Endothelial cell of umbilical vein (primary cell): ENCODE results near the gene NEK4. TPM values are rescaled to one million over a fixed set of nuclear protein-coding genes. Genes with fewer than 3 reads are reported as not detected.

ENCODE experiments used
- BruUV-seq: library from RNA; stranded (reverse); fragments of 400-500 nt; replicated peaks from 2 replicates; lab custom pipeline; 2021; lab: Mats Ljungman, UMichigan
- CTCF ChIA-PET: fragments of 300-600, 350-600 bp; sonication (Branson Sonifier 250); formaldehyde crosslinking; loops from one replicate; lab custom pipeline; 2021; ENCODE audit warnings: antibody characterized with exemption, inconsistent platforms; lab: Charles Lee
- POLR2A ChIA-PET: fragments of 300-600, 350-600 bp; sonication (Branson Sonifier 250); formaldehyde crosslinking; loops from one replicate; lab custom pipeline; 2021; ENCODE audit warnings: antibody characterized with exemption, inconsistent platforms; lab: Charles Lee
- DNase-seq: peaks from one replicate; pipeline ENCODE4 v3.0.0-alpha.2; 2011; ENCODE audit warnings: low read depth, low spot score
- FAIRE-seq: peaks from 2 replicates; lab custom pipeline; 2011; peaks lifted over from hg19 to GRCh38; lab: Jason Lieb, UNC
- H2AFZ ChIP-seq: 2 replicates; pipeline ENCODE4 v1.6.0; 2012; ENCODE audit warnings: low read depth, low read length, control low read depth, inconsistent platforms
- H3K27ac ChIP-seq: 2 replicates; pipeline ENCODE4 v1.5.1; 2011; ENCODE audit warnings: low read depth, mild to moderate bottlenecking, control low read depth, low read length, moderate library complexity; ENCODE audit not compliant: insufficient read depth
- H3K27me3 ChIP-seq, 2 experiments: 2 replicates each; pipeline versions ENCODE4 v1.6.0 to v1.6.1; 2011; ENCODE audit warnings: low read length in 2 of 2, mixed read lengths in 1 of 2; ENCODE audit not compliant: control insufficient read depth in 2 of 2, insufficient read depth in 2 of 2
- H3K36me3 ChIP-seq, 2 experiments: 2 replicates in 1 of 2; 3 replicates in 1 of 2; pipeline ENCODE4 v1.5.1; 2011; ENCODE audit warnings: low read length in 2 of 2, mild to moderate bottlenecking in 1 of 2, moderate library complexity in 1 of 2; ENCODE audit not compliant: control insufficient read depth in 2 of 2, insufficient read depth in 2 of 2; ENCODE audit errors: extremely low read depth in 1 of 2
- H3K4me1 ChIP-seq: 3 replicates; pipeline ENCODE4 v1.5.1; 2011; ENCODE audit warnings: mild to moderate bottlenecking, low read length; ENCODE audit not compliant: control insufficient read depth, insufficient read depth; ENCODE audit errors: extremely low read depth
- H3K4me2 ChIP-seq: 2 replicates; pipeline ENCODE4 v1.6.1; 2011; ENCODE audit warnings: low read length, control low read depth, mixed read lengths; ENCODE audit not compliant: insufficient read depth
- H3K4me3 ChIP-seq, 3 experiments: fragments of 200-600 bp in 1 of 3; sonication (generic), shearing (Covaris generic) in 1 of 3; replicated peaks in 1 of 3; 2 replicates each; pipeline ENCODE4 v1.5.1; 2011 to 2016; ENCODE audit warnings: control low read depth in 3 of 3, low read length in 3 of 3, mild to moderate bottlenecking in 2 of 3, inconsistent platforms in 1 of 3, low read depth in 1 of 3, moderate library complexity in 1 of 3; ENCODE audit not compliant: insufficient read depth in 1 of 3
- H3K79me2 ChIP-seq: 2 replicates; pipeline ENCODE4 v1.6.0; 2012; ENCODE audit warnings: low read length, inconsistent platforms; ENCODE audit not compliant: control insufficient read depth, insufficient read depth
- H3K9ac ChIP-seq: replicated peaks from 2 replicates; pipeline ENCODE3; 2011; ENCODE audit warnings: low read length, control low read depth; ENCODE audit not compliant: insufficient read depth; ENCODE audit errors: extremely low read depth
- H3K9me1 ChIP-seq: replicated peaks from 3 replicates; pipeline ENCODE4 v1.6.0; 2011; ENCODE audit warnings: mild to moderate bottlenecking, low read length; ENCODE audit not compliant: control insufficient read depth, insufficient read depth; ENCODE audit errors: extremely low read depth
- H3K9me3 ChIP-seq: replicated peaks from 2 replicates; pipeline ENCODE4 v1.5.1; 2012; ENCODE audit warnings: low read length, inconsistent platforms; ENCODE audit not compliant: control insufficient read depth, insufficient read depth
- H4K20me1 ChIP-seq: replicated peaks from 2 replicates; pipeline ENCODE3; 2011; ENCODE audit warnings: mild to moderate bottlenecking, low read length; ENCODE audit not compliant: control insufficient read depth, insufficient read depth; ENCODE audit errors: extremely low read depth
- CTCF ChIP-seq, 2 donors: IDR thresholded peaks; 1 replicate in 1 of 2; 2 replicates in 1 of 2; pipeline ENCODE4 v1.5.1; 2011; ENCODE audit warnings: low read length in 2 of 2, mild to moderate bottlenecking in 2 of 2, moderate library complexity in 2 of 2, control low read depth in 1 of 2, inconsistent platforms in 1 of 2, low read depth in 1 of 2; ENCODE audit not compliant: insufficient read depth in 1 of 2; ENCODE audit errors: extremely low read depth in 1 of 2
- EZH2 ChIP-seq: IDR thresholded peaks from 2 replicates; pipeline ENCODE4 v1.6.1; 2012; ENCODE audit warnings: borderline replicate concordance, low read depth, mild to moderate bottlenecking, moderate library complexity, low read length, inconsistent platforms; ENCODE audit not compliant: severe bottlenecking
- FOS ChIP-seq: IDR thresholded peaks from 2 replicates; pipeline ENCODE4 v1.6.1; 2011; ENCODE audit warnings: mild to moderate bottlenecking, low read length, moderate library complexity, borderline replicate concordance; ENCODE audit not compliant: insufficient read depth
- GATA2 ChIP-seq: IDR thresholded peaks from 2 replicates; pipeline ENCODE4 v1.7.0; 2011; ENCODE audit warnings: low read depth, mild to moderate bottlenecking, moderate library complexity, mixed read lengths, low read length; ENCODE audit not compliant: insufficient read length, insufficient read depth
- JUN ChIP-seq: IDR thresholded peaks from 2 replicates; pipeline ENCODE4 v1.6.1; 2011; ENCODE audit warnings: borderline replicate concordance, low read depth; ENCODE audit not compliant: insufficient read length, insufficient read depth
- MAX ChIP-seq: IDR thresholded peaks from 2 replicates; pipeline ENCODE4 v1.6.1; 2011; ENCODE audit not compliant: insufficient read depth, insufficient read length
- MYC ChIP-seq: IDR thresholded peaks from one replicate; pipeline ENCODE4 v1.6.1; 2011; ENCODE audit warnings: mild to moderate bottlenecking, low read depth, low read length
- POLR2A ChIP-seq: IDR thresholded peaks from 2 replicates; pipeline ENCODE4 v1.6.1; 2012; ENCODE audit warnings: low read depth, mild to moderate bottlenecking, control low read depth, low read length
- POLR2AphosphoS5 ChIP-seq: IDR thresholded peaks from 2 replicates; pipeline ENCODE4 v1.6.1; 2012; ENCODE audit warnings: low read depth, mild to moderate bottlenecking, control low read depth, low read length, moderate library complexity; ENCODE audit not compliant: insufficient read depth
- dilution Hi-C: fragments of 300-500 bp; cut with MboI; formaldehyde crosslinking; loops from one replicate; pipeline ENCODE4 v1.15.0; 2019; ENCODE audit warnings: low sequenced_read_pairs; ENCODE audit not compliant: extremely low pct_ligation_motif_present
- intact Hi-C: fragments of 100-400 bp; cut with micrococcal nuclease; formaldehyde crosslinking; loops from one replicate; pipeline ENCODE4 v1.10.0; 2022
- polyA plus RNA-seq, 4 experiments: library from polyadenylated mRNA; depleted of rRNA in 3 of 4; stranded (reverse) in 3 of 4; unstranded in 1 of 4; fragments of >200 nt; gene quantifications; 2 replicates each; pipeline versions ENCODE4 v1.2.1 to v1.2.3, GENCODE V29; 2011 to 2012; ENCODE audit warnings: missing spikeins in 1 of 4
- total RNA-seq: library from RNA; stranded (reverse); gene quantifications from 2 replicates; pipeline ENCODE4 v1.2.3, GENCODE V29; 2021

Gene NEK4
- total and polyA plus RNA-seq, 2 donors (not counting 3 experiments of a cell fraction or from before 2014, with no cell fraction given) = 4.4 to 20.8 TPM

- POLR2A ChIA-PET = no interaction called here
- H3K4me1 ChIP-seq = no peaks in the 10 kb centered on the region
- no peak overlapping the region for H3K4me2 ChIP-seq
- no peak overlapping the region for H2AFZ ChIP-seq
- no peaks in the 10 kb centered on the region for H3K9me1 ChIP-seq
- no peak overlapping the region for H3K27ac ChIP-seq
- no peak for DNase-seq
- no peak for FAIRE-seq
- intact Hi-C loops = no loop called here
- TF ChIP-seq POLR2AphosphoS5 (no peak), JUN (no peak), GATA2 (no peak), MAX (no peak), MYC (no peak), FOS (no peak), EZH2 (no peak), POLR2A (no peak), CTCF (IDR thresholded peaks at IDR 0.05; ENCODE audit: extremely low read depth in 1 of 2, insufficient read depth in 1 of 2, low read depth in 1 of 2, low read length in 2 of 2) (no peak)
- no peaks in the 10 kb centered on the region for H3K9me3 ChIP-seq
- no peak overlapping the region for H3K9ac ChIP-seq
- H4K20me1 ChIP-seq = no peaks in the 10 kb centered on the region
- CTCF ChIA-PET = no interaction called here
- BruUV-seq = no TSS peak
- peaks cover 0 to 2% of the 10 kb centered on the region in 2 experiments for H3K36me3 ChIP-seq
- no peak overlapping the region for H3K4me3 ChIP-seq
- H3K79me2 ChIP-seq = no peaks in the 10 kb centered on the region
- dilution Hi-C loops = no loop called here
- H3K27me3 ChIP-seq = no peaks in the 10 kb centered on the region
Observed at GRCh38 chr3:52723935-52724334, 46.8 kb downstream of the NEK4 start.
